ENCODE measurements around the gene CECR2.
"Not testable (repeated sequence)": the region's sequence is repeated elsewhere in the genome, so short reads cannot be mapped to it uniquely, and the experiment has no call there.

Gene CECR2

GRCh38 chr22:17407643-17408042 is 38.4 kb downstream of the CECR2 start:
- no peak for DNase-seq

- DNase-seq, result no peak
Observed at GRCh38 chr22:17410576-17410975, 41.3 kb downstream of the CECR2 start.

- DNase-seq, result no peak
Observed at GRCh38 chr22:17411213-17411612, 42.0 kb downstream of the CECR2 start.

- DNase-seq, result no peak
Observed at GRCh38 chr22:17412232-17412631, 43.0 kb downstream of the CECR2 start.

GRCh38 chr22:17418890-17419324 is 49.6 kb downstream of the CECR2 start:
- DNase-seq, result no peak

GRCh38 chr22:17419348-17419747 is 50.1 kb downstream of the CECR2 start:
- DNase-seq, result no peak

GRCh38 chr22:17422736-17423343 is 53.6 kb downstream of the CECR2 start:
- DNase-seq, result no peak

- no peak for DNase-seq
Observed at GRCh38 chr22:17423616-17424015, 54.4 kb downstream of the CECR2 start.

GRCh38 chr22:17427528-17427927 is 58.3 kb downstream of the CECR2 start:
- DNase-seq, result not testable (repeated sequence)

GRCh38 chr22:17429516-17429915 is 60.3 kb downstream of the CECR2 start:
- DNase-seq, result no peak

GRCh38 chr22:17430412-17430811 is 61.2 kb downstream of the CECR2 start:
- DNase-seq, result no peak

- DNase-seq, result no peak
Observed at GRCh38 chr22:17431179-17431578, 61.9 kb downstream of the CECR2 start.

- no peak for DNase-seq
Observed at GRCh38 chr22:17434856-17435255, 65.6 kb downstream of the CECR2 start.

GRCh38 chr22:17435375-17435774 is 66.1 kb downstream of the CECR2 start:
- DNase-seq, result no peak

GRCh38 chr22:17436382-17436980 is 67.2 kb downstream of the CECR2 start:
- no peak for DNase-seq

GRCh38 chr22:17436981-17437412 is 67.7 kb downstream of the CECR2 start:
- no peak for DNase-seq

GRCh38 chr22:17438026-17438425 is 68.8 kb downstream of the CECR2 start:
- no peak for DNase-seq

- DNase-seq, result no peak
Observed at GRCh38 chr22:17441326-17441725, 72.1 kb downstream of the CECR2 start.

GRCh38 chr22:17443405-17444203 is 74.3 kb downstream of the CECR2 start:
- no peak for DNase-seq

- DNase-seq, result no peak
Observed at GRCh38 chr22:17444204-17444504, 74.9 kb downstream of the CECR2 start.

- no peak for DNase-seq
Observed at GRCh38 chr22:17446698-17447097, 77.4 kb downstream of the CECR2 start.

- no peak for DNase-seq
Observed at GRCh38 chr22:17451316-17451715, 82.1 kb downstream of the CECR2 start.

- DNase-seq, result no peak
Observed at GRCh38 chr22:17460895-17461294, 91.6 kb downstream of the CECR2 start.

GRCh38 chr22:17470880-17471500 is 101.7 kb downstream of the CECR2 start:
- DNase-seq, result no peak

Measured in activated CD4-positive, alpha-beta T cell treated with anti-CD3 and anti-CD28 coated beads, Interleukin-2, amount 50 U/mL, for 48 hours (primary cell).